ENCODE data around the gene TOR2A. TPM values are rescaled to one million over a fixed set of nuclear protein-coding genes. Genes with fewer than 3 reads are reported as not detected.
A peak's percentile ranks its signal among the peaks of the same experiment; 100 is the strongest.

The TOR2A gene
- total RNA-seq, 1 experiment from 2014 or later, result 14.4 TPM

- H3K27ac Mint-ChIP-seq, result no peak overlapping the region
- ChIA-PET POLR2A (no interaction called here), CTCF (interaction anchor here (1.1 kb wide), 1 partner anchor 14 kb away, joined by 3 read pairs; the partner anchor contains the start of gene TOR2A)
- DNase-seq (ENCODE audit: low spot score) (no peak), ATAC-seq (no peak)
- peaks cover 31% of the 10 kb centered on the region for H3K27me3 Mint-ChIP-seq (ENCODE audit: low read depth)
- no peaks in the 10 kb centered on the region for H3K36me3 Mint-ChIP-seq
- no peaks in the 10 kb centered on the region for H3K9me3 Mint-ChIP-seq
- no peak overlapping the region for H3K4me3 Mint-ChIP-seq
- H3K4me1 Mint-ChIP-seq, result 0 out of 2 replicates have a peak, but pooled peaks cover 3% of the 10 kb centered on the region
- TF ChIP-seq OVOL2 (CRISPR knock-in tag; IDR thresholded peaks at IDR 0.05; ENCODE audit: borderline replicate concordance) (no peak), HMGXB4 (CRISPR knock-in tag; IDR thresholded peaks at IDR 0.05) (no peak), HMGA2 (CRISPR knock-in tag; IDR thresholded peaks at IDR 0.05) (no peak), RORB (CRISPR knock-in tag; IDR thresholded peaks at IDR 0.05) (no peak), ZMAT4 (CRISPR knock-in tag; IDR thresholded peaks at IDR 0.05) (no peak), ELF4 (CRISPR knock-in tag; IDR thresholded peaks at IDR 0.05; ENCODE audit: low read depth) (no peak), KAT7 (CRISPR knock-in tag; IDR thresholded peaks at IDR 0.05; ENCODE audit: borderline replicate concordance) (no peak), E2F5 (CRISPR knock-in tag; IDR thresholded peaks at IDR 0.05) (no peak), CREB1 (CRISPR knock-in tag; IDR thresholded peaks at IDR 0.05) (no peak)
These were observed 14.1 kb upstream of the TOR2A start for GRCh38 chr9:127749090-127749787.

GRCh38 chr9:127746959-127747569, 12.0 kb upstream of the TOR2A start:
- TF ChIP-seq FOXK1 (CRISPR knock-in tag; IDR thresholded peaks at IDR 0.05), result no peak
- TF ChIP-seq SOX15 (CRISPR knock-in tag; IDR thresholded peaks at IDR 0.05), result no peak
- no peak for TF ChIP-seq CDX4 (CRISPR knock-in tag; IDR thresholded peaks at IDR 0.05; ENCODE audit: borderline replicate concordance)
- no peak for TF ChIP-seq MYBL2 (CRISPR knock-in tag; IDR thresholded peaks at IDR 0.05)
- TF ChIP-seq USF1 (CRISPR knock-in tag; IDR thresholded peaks at IDR 0.05), result no peak
- Mint-ChIP-seq H3K27me3 (ENCODE audit: low read depth) (peaks cover 10% of the 10 kb centered on the region), H3K9me3 (no peaks in the 10 kb centered on the region), H3K36me3 (no peaks in the 10 kb centered on the region), H3K4me3 (no peak overlapping the region), H3K4me1 (0 out of 2 replicates have a peak, but pooled peaks cover 3% of the 10 kb centered on the region), H3K27ac (no peak overlapping the region)
- CTCF ChIA-PET, result interaction anchor here (0.5 to 1.6 kb wide), 10 partner anchors 10 to 239 kb away, joined by 3 to 9 read pairs (median 3); partner anchors contain the start of genes CDK9 and TOR2A
- POLR2A ChIA-PET, result no interaction called here
- ATAC-seq (peak; percentile 3; the same call in 1 of the 2 replicates), DNase-seq (ENCODE audit: low spot score) (no peak)

GRCh38 chr9:127744398-127745110, 9.5 kb upstream of the TOR2A start:
- ATAC-seq, result no peak
- Mint-ChIP-seq H3K36me3 (no peaks in the 10 kb centered on the region), H3K27ac (no peak overlapping the region), H3K4me1 (peaks cover 6% of the 10 kb centered on the region), H3K27me3 (ENCODE audit: low read depth) (peaks cover 11% of the 10 kb centered on the region), H3K9me3 (no peaks in the 10 kb centered on the region), H3K4me3 (no peak overlapping the region)
- TF ChIP-seq OVOL2 (CRISPR knock-in tag; IDR thresholded peaks at IDR 0.05; ENCODE audit: borderline replicate concordance), result no peak
- no peak for TF ChIP-seq ZNF512 (CRISPR knock-in tag; IDR thresholded peaks at IDR 0.05; ENCODE audit: borderline replicate concordance)
- no peak for TF ChIP-seq ZNF423 (CRISPR knock-in tag; IDR thresholded peaks at IDR 0.05)
- no peak for TF ChIP-seq ZNF396 (CRISPR knock-in tag; IDR thresholded peaks at IDR 0.05; ENCODE audit: borderline replicate concordance)
- TF ChIP-seq NFATC4 (CRISPR knock-in tag; IDR thresholded peaks at IDR 0.05), result no peak
- POLR2A ChIA-PET, result interaction anchor here (0.7 kb wide), 1 partner anchor 234 kb away, joined by 4 read pairs; no protein-coding TSS in a partner anchor
- CTCF ChIA-PET, result interaction anchor here (0.6 to 2.5 kb wide), 9 partner anchors 10 to 330 kb away, joined by 3 to 11 read pairs (median 4); partner anchors contain the start of gene TOR2A
- DNase-seq (ENCODE audit: low spot score), result no peak
